ENCODE measurements around the gene EXOC7.
"Not testable (repeated sequence)": the region's sequence is repeated elsewhere in the genome, so short reads cannot be mapped to it uniquely, and the experiment has no call there.

Gene EXOC7

GRCh38 chr17:76071531-76072147, 31.9 kb downstream of the EXOC7 start:
- no peak for DNase-seq

DNA sequence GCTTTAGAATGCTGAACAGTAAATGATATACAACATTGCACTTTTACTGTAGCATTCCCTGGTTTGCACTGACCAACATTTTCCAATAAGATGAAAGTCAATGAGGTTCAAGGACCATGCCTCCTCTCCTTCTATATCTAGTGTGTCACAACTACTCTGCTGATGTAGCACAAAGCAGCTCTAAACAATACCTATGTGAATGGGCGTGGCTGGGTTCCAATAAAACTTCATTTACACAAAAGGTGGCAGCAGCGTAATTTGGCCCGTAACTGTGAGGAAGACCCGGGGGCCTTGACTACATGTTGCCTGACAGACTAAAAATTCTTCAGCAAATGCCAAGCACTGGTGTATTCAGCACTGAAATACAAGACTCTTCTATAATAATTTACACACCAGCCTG, 37.8 kb downstream of the EXOC7 start:
- DNase-seq = no peak

GRCh38 chr17:76063875-76064546, 39.6 kb downstream of the EXOC7 start:
- no peak for DNase-seq

- not testable (repeated sequence) for DNase-seq
Observed at GRCh38 chr17:76058264-76058663, 45.3 kb downstream of the EXOC7 start.

GRCh38 chr17:76056882-76057281, 46.7 kb downstream of the EXOC7 start:
- DNase-seq = no peak

- DNase-seq = no peak
Observed at GRCh38 chr17:76054112-76054476, 49.5 kb downstream of the EXOC7 start.

GRCh38 chr17:76053246-76054111, 50.1 kb downstream of the EXOC7 start:
- peak; percentile 50 for DNase-seq

GRCh38 chr17:76051561-76051960, 52.0 kb downstream of the EXOC7 start:
- no peak for DNase-seq

DNA sequence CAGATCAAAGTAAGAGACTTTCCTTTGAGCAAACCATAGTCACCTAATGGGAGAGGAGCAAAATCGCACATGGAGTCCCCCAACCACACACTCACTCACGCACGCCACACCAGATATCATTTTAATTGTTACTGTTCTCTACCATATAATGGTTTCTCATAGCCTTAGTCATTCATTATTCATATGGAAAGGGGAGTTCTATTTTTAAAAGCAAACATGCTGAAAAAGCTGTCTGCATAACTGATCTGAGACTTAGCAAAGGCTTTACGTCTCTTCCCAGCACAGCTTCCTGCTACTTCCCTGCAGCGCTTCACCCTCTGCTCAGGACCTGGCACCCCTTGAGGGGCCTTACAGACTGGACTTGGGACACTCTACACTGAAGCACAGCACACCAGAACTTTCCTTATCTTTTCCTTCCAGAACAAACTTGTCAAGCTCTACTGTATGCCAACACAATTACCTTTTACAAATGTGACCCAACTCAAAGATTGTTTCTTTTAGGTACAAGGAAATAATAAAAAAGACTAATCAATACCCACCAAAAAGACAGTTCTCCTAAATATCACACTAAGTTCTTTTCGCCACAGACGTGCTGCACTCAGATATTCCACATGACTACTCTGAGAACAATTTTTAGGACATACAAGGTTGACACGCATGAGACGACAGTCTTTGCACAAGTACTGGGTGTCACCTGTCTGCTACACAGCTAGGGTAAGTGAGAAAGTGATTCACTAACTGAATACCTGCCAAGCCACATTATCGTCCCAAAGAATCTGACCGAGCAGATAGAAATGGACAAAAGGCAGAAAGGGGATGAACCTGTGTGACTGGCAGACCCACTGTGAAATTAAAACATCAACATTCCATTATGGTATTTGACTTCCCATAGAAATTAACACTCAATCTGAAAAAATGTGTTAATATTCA, 52.8 kb downstream of the EXOC7 start:
- no peak for DNase-seq

GRCh38 chr17:76049836-76050537, 53.6 kb downstream of the EXOC7 start:
- no peak for DNase-seq

- no peak for DNase-seq
Observed at GRCh38 chr17:76049239-76049638, 54.3 kb downstream of the EXOC7 start.

GRCh38 chr17:76048711-76049110, 54.9 kb downstream of the EXOC7 start:
- peak; percentile 59 for DNase-seq

DNA sequence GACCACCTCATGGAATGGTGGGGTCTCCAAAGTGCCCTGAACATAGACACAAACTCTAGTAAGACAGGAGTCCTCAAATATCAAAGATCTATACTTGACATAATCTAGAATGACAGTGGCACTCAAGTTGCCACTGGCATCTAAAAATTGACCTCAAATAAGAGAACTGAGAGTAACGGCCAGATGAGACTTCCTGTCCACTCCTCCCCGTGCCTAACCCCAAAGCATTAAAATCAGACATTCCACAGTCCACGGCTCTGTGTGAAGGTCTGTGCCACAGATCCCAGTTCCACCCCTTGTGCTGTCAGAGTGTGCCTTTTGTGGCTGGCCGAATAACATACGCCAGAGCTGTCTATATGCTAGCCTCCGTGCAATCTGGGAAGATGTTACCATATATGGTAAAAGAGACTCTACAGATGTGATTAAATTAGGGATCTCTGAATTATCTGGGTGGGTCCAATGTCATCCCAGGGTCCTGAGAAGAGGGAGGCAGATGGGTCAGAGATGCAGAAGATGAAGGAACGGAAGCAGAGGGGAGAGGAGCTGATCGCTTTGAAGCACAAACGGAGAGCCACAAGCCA, 55.5 kb downstream of the EXOC7 start:
- no peak for DNase-seq

DNA sequence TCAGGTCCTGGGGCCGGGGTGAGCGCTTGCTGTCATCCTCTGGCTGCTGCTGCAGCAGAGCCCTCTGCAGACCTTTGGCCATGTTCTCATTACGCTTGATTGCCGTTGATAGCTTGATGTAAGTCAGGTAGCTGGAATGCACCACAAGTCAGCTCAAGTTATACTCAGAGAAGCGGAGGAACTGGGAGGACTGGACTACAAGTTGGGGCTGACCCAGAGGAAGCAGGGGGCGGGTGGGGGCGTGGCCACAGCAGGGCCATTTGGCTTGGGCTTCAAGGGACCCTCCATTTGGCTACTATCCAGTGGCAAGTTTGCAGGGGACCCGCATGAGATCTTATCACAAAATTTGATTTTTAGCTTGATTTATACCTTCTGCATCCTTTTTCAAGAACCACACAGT, 57.5 kb downstream of the EXOC7 start:
- no peak for DNase-seq

DNA sequence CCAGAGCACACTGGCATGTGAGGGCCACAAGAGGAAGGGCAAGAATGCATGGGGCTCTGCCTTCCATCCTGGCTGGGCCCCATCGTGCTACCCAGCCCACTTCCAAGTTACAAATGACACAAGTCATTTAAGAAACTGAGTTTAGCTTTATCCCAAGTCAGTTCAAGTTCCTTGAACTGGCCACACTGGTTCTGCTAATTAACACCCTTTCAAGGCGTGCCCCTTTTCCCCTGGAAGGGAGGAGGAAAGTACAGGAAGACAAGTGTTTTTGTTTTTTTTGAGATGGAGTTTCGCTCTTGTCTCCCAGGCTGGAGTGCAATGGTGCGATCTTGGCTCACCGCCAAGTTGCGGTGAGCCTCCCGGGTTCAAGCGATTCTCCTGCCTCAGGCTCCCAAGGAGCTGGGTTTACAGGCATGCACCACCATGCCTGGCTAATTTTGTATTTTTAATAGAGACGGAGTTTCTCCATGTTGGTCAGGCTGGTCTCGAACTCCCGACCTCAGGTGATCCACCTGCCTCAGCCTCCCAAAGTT, 59.0 kb downstream of the EXOC7 start:
- not testable (repeated sequence) for DNase-seq

DNA sequence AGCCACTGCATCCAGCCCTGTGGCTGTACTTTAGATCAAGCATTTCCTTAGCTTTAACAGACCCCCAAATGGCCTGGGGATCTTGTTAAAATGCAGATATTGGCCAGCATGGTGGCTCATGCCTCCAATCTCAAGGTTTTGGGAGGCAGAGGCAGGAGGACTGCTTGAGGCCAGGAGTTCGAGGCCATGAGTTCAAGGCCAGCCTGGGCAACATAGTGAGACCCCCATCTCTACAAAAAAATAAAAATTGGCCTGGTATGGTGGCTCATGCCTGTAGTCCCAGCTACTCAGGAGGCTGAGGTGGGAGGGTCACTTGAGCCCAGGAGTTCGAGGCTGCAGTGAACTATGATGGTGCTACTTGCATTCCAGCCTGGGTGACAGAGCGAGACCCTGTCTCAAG, 60.7 kb downstream of the EXOC7 start:
- DNase-seq = not testable (repeated sequence)

GRCh38 chr17:76040376-76040775, 63.2 kb downstream of the EXOC7 start:
- no peak for DNase-seq

DNA sequence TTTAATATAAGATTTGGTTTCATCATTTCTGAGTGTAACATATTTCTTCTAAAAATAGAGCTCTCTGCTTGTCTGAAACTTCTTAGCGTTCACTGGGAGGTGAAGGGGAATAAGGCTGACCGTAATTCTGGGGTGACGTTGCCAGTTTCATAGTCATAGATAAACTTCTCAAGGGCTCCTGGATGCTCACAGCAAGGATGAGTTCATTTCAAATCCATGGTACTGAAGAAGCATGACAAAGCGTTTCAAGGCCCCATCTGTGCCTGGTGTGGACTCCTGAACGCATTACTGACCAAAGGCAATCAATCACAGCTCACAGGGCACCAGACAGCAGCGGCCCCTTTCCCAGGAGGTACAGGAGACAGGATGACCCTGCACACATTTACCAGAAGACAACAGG, 64.5 kb downstream of the EXOC7 start:
- DNase-seq = no peak

DNA sequence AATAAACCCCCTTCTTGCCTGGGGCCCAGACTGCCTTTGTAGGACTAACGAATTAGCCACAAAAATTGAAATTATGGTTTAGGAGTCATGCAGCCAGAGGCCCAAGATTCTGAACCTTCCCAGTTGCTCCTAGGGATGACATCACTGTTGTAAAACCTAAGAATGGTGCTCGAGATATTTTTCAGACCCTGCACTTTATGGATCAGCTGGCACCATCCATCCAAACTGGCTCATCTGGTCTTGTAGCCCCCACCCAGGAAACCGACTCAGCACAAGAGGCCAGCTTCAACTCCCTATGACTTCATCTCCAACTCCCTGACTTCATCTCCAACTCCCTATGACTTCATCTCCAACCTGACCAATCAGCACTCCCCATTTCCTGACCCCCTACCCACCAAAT, 65.5 kb downstream of the EXOC7 start:
- peak; percentile 29 for DNase-seq

DNA sequence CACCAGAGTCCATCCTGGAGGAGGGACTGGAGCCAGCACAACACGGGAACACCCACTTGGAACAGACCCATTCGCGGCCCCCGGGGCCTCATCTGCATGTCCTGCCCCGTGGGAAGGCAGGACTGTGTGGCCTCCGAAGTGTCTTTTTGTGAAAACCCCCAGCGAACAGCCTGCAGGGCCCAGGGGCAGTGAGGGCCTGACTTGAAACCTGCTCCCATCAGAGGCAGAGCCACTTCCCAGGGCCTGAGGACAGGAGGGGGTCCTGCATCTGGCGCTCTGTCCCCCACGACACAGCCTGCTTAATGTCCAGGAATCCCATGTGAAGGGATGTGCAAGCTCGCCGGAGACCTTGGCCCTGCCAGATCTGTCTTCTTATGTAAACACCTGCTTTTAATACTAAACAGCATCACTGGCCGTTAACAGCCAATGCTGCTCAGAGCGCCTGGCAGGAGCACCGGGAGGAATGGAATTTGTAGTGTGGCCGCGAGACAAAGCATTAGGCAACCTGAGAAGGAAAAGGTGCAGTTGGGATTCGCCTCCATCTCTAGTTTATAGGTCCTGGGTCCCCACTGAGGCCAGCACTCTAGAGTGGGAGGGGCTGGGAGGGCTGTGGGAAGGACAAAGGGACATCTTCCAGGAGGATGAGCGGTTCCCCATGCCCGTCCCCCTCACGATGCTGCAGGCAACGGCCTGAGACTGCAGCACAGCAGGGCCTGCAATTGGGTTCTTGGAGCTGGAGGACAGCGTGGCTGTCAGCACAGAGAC, 66.9 kb downstream of the EXOC7 start:
- no peak for DNase-seq
